Measurements from ENCODE around the gene MRPS21.

MRPS21 gene

DNA sequence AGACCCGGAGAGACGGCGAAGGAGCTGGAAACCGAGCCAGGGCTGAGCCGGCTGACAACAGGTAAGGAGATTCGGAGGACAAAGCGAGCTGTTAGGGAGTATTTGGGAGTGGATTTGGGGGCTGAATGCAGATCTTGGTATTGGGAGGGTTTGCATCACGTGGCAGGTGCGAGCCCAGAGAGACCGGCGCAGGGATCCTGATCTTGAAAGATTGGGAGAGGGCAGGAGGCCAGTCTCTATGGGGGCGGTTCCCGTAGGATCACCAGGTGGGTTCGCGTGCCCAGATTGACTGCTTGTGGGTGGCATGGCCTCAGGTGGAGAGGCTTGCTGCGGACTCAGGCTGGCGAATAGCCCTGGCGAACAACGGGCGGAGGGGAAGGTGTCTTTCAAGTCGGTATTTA is 11.1 kb upstream of the MRPS21 start:
- Histone ChIP-seq H3K36me3 (replicated peaks; ENCODE audit: low read depth, low read length) (no peaks in the 10 kb centered on the region), H3K27ac (ENCODE audit: low read length) (no peak overlapping the region), H3K27me3 (ENCODE audit: low read depth, low read length) (no peaks in the 10 kb centered on the region), H3K9ac (ENCODE audit: low read length) (no peak overlapping the region), H3K4me3 (ENCODE audit: low read length) (no peak overlapping the region), H3K79me2 (ENCODE audit: low read length) (no peaks in the 10 kb centered on the region), H4K20me1 (ENCODE audit: insufficient read depth, low read length) (no peaks in the 10 kb centered on the region), H3K4me2 (ENCODE audit: low read length) (no peak overlapping the region), H3K9me3 (ENCODE audit: insufficient read depth, low read length) (no peaks in the 10 kb centered on the region), H3K4me1 (ENCODE audit: low read length) (peaks cover 32% of the 10 kb centered on the region), H2AFZ (ENCODE audit: low read depth, low read length) (no peak overlapping the region)
- TF ChIP-seq, protein P1, sequence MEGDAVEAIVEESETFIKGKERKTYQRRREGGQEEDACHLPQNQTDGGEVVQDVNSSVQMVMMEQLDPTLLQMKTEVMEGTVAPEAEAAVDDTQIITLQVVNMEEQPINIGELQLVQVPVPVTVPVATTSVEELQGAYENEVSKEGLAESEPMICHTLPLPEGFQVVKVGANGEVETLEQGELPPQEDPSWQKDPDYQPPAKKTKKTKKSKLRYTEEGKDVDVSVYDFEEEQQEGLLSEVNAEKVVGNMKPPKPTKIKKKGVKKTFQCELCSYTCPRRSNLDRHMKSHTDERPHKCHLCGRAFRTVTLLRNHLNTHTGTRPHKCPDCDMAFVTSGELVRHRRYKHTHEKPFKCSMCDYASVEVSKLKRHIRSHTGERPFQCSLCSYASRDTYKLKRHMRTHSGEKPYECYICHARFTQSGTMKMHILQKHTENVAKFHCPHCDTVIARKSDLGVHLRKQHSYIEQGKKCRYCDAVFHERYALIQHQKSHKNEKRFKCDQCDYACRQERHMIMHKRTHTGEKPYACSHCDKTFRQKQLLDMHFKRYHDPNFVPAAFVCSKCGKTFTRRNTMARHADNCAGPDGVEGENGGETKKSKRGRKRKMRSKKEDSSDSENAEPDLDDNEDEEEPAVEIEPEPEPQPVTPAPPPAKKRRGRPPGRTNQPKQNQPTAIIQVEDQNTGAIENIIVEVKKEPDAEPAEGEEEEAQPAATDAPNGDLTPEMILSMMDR (IDR thresholded peaks at IDR 0.05; ENCODE audit: low read depth, low read length): no peak
- no peak for TF ChIP-seq EZH2phosphoT487 (IDR thresholded peaks at IDR 0.05; ENCODE audit: low read depth)

DNA sequence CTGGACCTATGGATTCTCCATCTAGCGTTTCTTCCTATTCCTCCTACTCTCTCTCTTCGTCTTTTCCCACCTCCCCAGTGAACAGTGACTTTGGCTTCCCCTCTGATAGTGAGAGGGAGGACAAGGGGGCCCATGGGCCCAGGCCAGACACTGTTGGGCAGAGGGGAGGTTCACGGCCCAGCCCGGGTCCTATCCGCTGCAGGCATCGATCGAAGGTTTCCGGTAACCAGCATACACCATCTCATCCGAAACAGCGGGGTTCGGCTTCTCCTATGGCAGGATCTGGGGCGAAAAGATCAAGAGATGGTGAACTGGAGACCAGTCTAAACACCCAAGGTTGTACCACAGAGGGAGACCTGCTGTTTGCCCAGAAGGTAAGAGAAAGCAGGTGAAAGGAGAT is 10.4 kb upstream of the MRPS21 start:
- H2AFZ ChIP-seq (ENCODE audit: low read depth, low read length): no peak overlapping the region
- no peak overlapping the region for H3K4me3 ChIP-seq (ENCODE audit: low read length)
- H3K4me2 ChIP-seq (ENCODE audit: low read length): no peak overlapping the region

DNA sequence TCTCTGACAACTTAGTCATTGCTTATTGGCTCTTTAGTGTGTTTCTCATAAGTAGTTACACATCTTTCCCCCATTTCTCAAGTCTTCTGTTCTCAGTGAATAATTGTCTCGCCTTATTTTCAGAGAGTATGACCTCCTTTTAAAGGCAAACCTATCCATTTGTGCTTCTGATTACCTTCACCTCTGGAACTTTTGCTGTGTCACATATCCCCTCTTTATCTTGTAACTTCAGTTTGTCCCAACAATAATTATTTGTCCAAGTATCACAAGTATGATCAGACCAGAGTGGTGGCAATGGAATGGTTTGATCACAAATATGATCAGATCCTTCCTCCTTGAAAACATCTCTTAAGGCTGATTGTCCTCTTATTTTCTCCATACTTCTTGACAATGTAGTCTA is 5.3 kb upstream of the MRPS21 start:
- TF ChIP-seq, protein P1 (IDR thresholded peaks at IDR 0.05; ENCODE audit: low read depth, low read length): no peak
- Histone ChIP-seq H3K4me2 (ENCODE audit: low read length) (no peak overlapping the region), H3K79me2 (ENCODE audit: low read length) (no peaks in the 10 kb centered on the region), H3K9me3 (ENCODE audit: insufficient read depth, low read length) (no peaks in the 10 kb centered on the region), H3K4me3 (ENCODE audit: low read length) (no peak overlapping the region), H3K4me1 (ENCODE audit: low read length) (peaks cover 6% of the 10 kb centered on the region), H3K27me3 (ENCODE audit: low read depth, low read length) (no peaks in the 10 kb centered on the region), H3K27ac (ENCODE audit: low read length) (no peak overlapping the region), H2AFZ (ENCODE audit: low read depth, low read length) (no peak overlapping the region), H3K36me3 (replicated peaks; ENCODE audit: low read depth, low read length) (no peaks in the 10 kb centered on the region), H4K20me1 (ENCODE audit: insufficient read depth, low read length) (no peaks in the 10 kb centered on the region), H3K9ac (ENCODE audit: low read length) (no peak overlapping the region)

More for the DNA sequence above, 10.4 kb upstream of the MRPS21 start:
- Histone ChIP-seq H3K79me2 (ENCODE audit: low read length) (no peaks in the 10 kb centered on the region), H3K4me1 (ENCODE audit: low read length) (peaks cover 28% of the 10 kb centered on the region), H4K20me1 (ENCODE audit: insufficient read depth, low read length) (no peaks in the 10 kb centered on the region), H3K9me3 (ENCODE audit: insufficient read depth, low read length) (no peaks in the 10 kb centered on the region), H3K27me3 (ENCODE audit: low read depth, low read length) (no peaks in the 10 kb centered on the region), H3K27ac (ENCODE audit: low read length) (no peak overlapping the region), H3K9ac (ENCODE audit: low read length) (no peak overlapping the region), H3K36me3 (replicated peaks; ENCODE audit: low read depth, low read length) (no peaks in the 10 kb centered on the region)
- TF ChIP-seq, protein P1 (IDR thresholded peaks at IDR 0.05; ENCODE audit: low read depth, low read length): no peak
- TF ChIP-seq EZH2phosphoT487 (IDR thresholded peaks at IDR 0.05; ENCODE audit: low read depth): no peak

DNA sequence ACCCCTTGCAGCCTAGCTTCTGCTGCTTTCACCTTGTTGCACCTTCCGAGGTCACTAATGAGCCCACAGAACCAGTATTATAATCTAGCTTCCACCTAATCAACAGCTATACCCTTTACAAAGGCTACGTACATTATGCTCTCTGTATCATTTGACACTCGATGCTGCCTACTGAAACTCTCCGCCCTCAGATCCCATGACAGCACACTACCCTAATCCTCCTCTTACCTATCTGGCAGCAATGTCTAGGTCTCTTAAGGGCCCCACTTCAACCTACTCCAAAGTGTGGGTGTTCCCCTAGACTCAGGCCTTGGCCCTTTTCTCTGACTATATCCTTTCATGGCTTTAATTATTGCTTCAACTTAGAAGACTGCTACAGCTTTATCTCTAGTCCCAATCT is 4.8 kb upstream of the MRPS21 start:
- H3K9ac ChIP-seq (ENCODE audit: low read length): no peak overlapping the region
- peaks cover 1% of the 10 kb centered on the region for H3K79me2 ChIP-seq (ENCODE audit: low read length)
- H3K4me2 ChIP-seq (ENCODE audit: low read length): no peak overlapping the region
- peaks cover 6% of the 10 kb centered on the region for H3K4me1 ChIP-seq (ENCODE audit: low read length)
- no peak overlapping the region for H2AFZ ChIP-seq (ENCODE audit: low read depth, low read length)
- no peaks in the 10 kb centered on the region for H3K36me3 ChIP-seq (replicated peaks; ENCODE audit: low read depth, low read length)
- H3K9me3 ChIP-seq (ENCODE audit: insufficient read depth, low read length): no peaks in the 10 kb centered on the region
- no peaks in the 10 kb centered on the region for H4K20me1 ChIP-seq (ENCODE audit: insufficient read depth, low read length)
- no peak for TF ChIP-seq EZH2phosphoT487 (IDR thresholded peaks at IDR 0.05; ENCODE audit: low read depth)
- TF ChIP-seq, protein P1 (IDR thresholded peaks at IDR 0.05; ENCODE audit: low read depth, low read length): no peak
- H3K27ac ChIP-seq (ENCODE audit: low read length): no peak overlapping the region
- H3K27me3 ChIP-seq (ENCODE audit: low read depth, low read length): no peaks in the 10 kb centered on the region
- no peak overlapping the region for H3K4me3 ChIP-seq (ENCODE audit: low read length)
